ENCODE results near the gene IFNL2. TPM values are rescaled to one million over a fixed set of nuclear protein-coding genes. Genes with fewer than 3 reads are reported as not detected.
"Not testable (repeated sequence)": the region's sequence is repeated elsewhere in the genome, so short reads cannot be mapped to it uniquely, and the experiment has no call there.

The IFNL2 gene
- total RNA-seq, 1 donor from 2014 or later = not detected

DNA sequence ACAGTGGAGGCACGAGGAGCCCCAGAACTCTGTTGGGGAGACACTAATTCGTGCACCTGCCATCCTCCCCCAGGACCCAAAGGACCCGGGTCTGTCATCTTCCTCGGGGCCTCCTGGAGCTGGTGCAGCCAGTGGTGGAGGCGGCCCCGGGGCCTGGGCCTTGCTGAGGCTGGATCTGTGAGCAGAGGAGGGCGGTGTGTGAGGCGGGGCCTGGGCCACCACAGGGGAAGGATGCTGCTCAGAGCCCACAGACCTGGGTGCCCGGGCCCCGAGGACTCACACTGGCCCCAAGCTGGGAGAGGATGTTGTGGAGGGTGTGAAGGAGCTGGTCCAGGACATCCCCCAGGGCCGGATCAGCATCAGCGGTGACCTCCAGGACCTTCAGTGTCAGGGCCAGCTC is 31.7 kb upstream of the IFNL2 start:
- ChIA-PET POLR2A (no interaction called here), CTCF (no interaction called here)
- TF ChIP-seq, protein P1, sequence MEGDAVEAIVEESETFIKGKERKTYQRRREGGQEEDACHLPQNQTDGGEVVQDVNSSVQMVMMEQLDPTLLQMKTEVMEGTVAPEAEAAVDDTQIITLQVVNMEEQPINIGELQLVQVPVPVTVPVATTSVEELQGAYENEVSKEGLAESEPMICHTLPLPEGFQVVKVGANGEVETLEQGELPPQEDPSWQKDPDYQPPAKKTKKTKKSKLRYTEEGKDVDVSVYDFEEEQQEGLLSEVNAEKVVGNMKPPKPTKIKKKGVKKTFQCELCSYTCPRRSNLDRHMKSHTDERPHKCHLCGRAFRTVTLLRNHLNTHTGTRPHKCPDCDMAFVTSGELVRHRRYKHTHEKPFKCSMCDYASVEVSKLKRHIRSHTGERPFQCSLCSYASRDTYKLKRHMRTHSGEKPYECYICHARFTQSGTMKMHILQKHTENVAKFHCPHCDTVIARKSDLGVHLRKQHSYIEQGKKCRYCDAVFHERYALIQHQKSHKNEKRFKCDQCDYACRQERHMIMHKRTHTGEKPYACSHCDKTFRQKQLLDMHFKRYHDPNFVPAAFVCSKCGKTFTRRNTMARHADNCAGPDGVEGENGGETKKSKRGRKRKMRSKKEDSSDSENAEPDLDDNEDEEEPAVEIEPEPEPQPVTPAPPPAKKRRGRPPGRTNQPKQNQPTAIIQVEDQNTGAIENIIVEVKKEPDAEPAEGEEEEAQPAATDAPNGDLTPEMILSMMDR (IDR thresholded peaks at IDR 0.05) = no peak
- intact Hi-C loops (cut with micrococcal nuclease) = no loop called here
- Mint-ChIP-seq H3K27ac (no peak overlapping the region), H3K4me3 (no peak overlapping the region), H3K9me3 (no peaks in the 10 kb centered on the region), H3K27me3 (peaks cover 4% of the 10 kb centered on the region), H3K36me3 (ENCODE audit: low read depth) (no peaks in the 10 kb centered on the region), H3K4me1 (peaks cover 11% of the 10 kb centered on the region)
- no peak for ATAC-seq (ENCODE audit: low read depth)
- no peak for DNase-seq

DNA sequence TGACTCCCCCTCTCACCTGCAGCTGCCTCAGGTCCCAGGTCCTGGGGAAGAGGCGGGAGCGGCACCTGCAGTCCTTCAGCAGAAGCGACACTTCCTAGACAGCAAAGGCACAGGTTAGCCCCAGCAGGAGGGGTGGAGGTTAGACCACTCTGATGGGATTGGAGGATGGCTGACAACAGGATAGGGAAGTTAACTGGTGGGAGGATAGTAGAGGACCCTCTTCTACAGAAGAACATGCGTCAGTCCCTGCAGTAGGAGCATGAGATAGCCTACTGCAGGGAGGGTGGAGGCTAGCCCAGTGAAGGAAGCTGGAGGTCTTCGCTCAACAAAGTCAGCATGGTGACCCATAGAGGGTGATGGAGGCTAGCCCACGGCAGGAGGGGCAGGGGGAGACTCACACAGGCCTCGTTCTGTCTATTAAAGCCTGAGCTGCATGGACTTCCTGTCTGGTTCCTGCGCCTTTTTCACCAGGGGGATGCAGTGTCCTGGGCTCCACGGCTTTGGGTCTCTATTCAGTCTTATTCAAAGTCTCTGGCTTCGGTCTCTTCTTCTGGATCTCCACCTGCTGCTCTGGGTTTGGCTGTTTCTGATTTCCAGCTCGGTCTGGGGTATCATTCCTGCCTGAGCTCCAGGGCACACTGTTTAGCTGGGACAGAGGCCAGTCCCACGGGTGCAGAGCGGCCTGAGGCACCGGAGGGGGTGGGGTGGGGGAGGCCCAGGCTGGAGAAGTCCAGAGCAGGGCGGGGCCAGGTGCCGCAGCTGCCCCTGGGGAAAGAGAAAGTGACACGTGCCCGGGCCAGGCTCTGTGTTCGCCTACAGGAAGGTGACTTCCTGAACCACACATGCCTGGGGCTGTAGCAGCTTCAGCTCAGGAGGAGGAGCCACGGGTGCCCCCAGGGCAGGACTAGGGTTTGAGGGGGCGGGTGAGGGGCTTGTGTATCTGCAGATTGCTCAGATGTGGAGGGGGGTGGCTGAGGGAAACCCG is 30.7 kb upstream of the IFNL2 start:
- POLR2A ChIA-PET = interaction anchor here (0.5 kb wide), 1 partner anchor 1852 kb away, joined by 3 read pairs; no protein-coding TSS in a partner anchor

DNA sequence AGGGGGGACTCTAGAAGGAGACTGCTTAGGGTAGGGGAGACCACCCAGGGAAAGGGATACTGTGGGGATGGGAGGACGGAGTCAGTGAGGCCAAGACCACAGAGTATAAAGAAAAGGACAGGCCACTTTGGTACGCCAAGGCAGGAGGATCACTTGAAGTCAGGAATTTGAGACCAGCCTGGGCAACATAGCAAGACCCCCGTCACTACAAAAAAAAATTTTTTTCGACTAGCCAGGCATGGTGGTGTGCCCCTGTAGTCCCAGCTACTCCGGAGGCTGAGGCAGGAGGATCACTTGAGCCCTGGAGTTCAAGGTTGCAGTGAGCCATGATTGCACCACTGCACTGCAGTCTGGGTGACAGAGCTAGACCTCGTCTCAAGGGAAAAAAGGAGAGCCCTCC is 30.0 kb upstream of the IFNL2 start:
- Mint-ChIP-seq H3K36me3 (ENCODE audit: low read depth) (no peaks in the 10 kb centered on the region), H3K4me1 (peaks cover 11% of the 10 kb centered on the region), H3K9me3 (no peaks in the 10 kb centered on the region), H3K27me3 (peaks cover 4% of the 10 kb centered on the region), H3K4me3 (peak overlapping the region; percentile 70), H3K27ac (no peak overlapping the region)
- DNase-seq (no peak), ATAC-seq (ENCODE audit: low read depth) (no peak)
- ChIA-PET CTCF (no interaction called here), POLR2A (no interaction called here)
- TF ChIP-seq, protein P1 (IDR thresholded peaks at IDR 0.05) = no peak
- intact Hi-C loops (cut with micrococcal nuclease) = no loop called here

More for the DNA sequence above, 30.7 kb upstream of the IFNL2 start:
- TF ChIP-seq, protein P1 (IDR thresholded peaks at IDR 0.05) = no peak
- Mint-ChIP-seq H3K27ac (no peak overlapping the region), H3K36me3 (ENCODE audit: low read depth) (no peaks in the 10 kb centered on the region), H3K27me3 (peaks cover 4% of the 10 kb centered on the region), H3K4me1 (peaks cover 11% of the 10 kb centered on the region), H3K9me3 (no peaks in the 10 kb centered on the region), H3K4me3 (peak overlapping the region; percentile 70)
- CTCF ChIA-PET = no interaction called here
- intact Hi-C loops (cut with micrococcal nuclease) = no loop called here
- DNase-seq (peak; percentile 26), ATAC-seq (ENCODE audit: low read depth) (peak; percentile 93)

DNA sequence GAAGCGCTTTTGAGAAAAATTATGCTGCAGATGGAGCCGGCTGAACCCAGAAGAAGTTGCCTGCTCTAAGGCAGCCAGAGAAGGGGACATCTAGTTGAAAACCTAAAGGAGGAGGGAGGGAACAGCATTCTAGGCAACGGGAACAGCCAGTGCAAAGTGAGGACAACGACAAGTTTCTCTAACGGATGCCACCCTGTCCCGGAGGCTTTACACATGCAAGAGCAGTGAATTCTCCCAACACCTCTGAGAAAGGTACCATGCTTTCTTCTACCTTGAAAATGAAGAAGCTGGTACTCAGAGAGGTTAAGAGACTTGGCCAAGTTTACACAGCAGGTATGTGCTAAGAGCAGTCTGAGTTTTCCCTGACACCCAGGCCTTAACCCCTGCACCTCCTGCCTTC is 29.3 kb upstream of the IFNL2 start:
- H3K4me1 Mint-ChIP-seq = peaks cover 11% of the 10 kb centered on the region
- intact Hi-C loops (cut with micrococcal nuclease) = no loop called here
- CTCF ChIA-PET = no interaction called here
- DNase-seq (no peak), ATAC-seq (ENCODE audit: low read depth) (no peak)
- no peak overlapping the region for H3K27ac Mint-ChIP-seq
- H3K27me3 Mint-ChIP-seq = peaks cover 5% of the 10 kb centered on the region
- no peak overlapping the region for H3K4me3 Mint-ChIP-seq
- TF ChIP-seq, protein P1 (IDR thresholded peaks at IDR 0.05) = no peak
- no peaks in the 10 kb centered on the region for H3K9me3 Mint-ChIP-seq
- POLR2A ChIA-PET = no interaction called here
- H3K36me3 Mint-ChIP-seq (ENCODE audit: low read depth) = no peaks in the 10 kb centered on the region

DNA sequence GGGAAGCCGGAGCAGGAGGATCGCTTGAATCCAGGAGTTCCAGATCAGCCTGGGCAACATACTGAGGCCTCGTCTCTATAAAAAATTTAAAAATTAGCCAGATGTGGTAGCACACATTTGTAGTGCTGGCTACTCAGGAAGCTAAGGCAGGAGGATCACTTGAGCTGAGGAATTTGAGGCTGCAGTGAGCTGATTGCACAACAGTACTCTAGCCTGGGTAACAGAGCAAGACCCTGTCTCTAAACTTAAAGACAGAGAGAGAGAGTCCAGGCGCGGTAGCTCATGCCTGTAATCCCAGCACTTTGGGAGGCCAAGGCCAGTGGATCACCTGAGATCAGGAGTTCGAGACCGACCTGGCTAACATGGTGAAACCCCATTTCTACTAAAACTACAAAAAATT is 27.8 kb upstream of the IFNL2 start:
- ATAC-seq (ENCODE audit: low read depth) = no peak
- no peak for DNase-seq
- Mint-ChIP-seq H3K27me3 (peaks cover 7% of the 10 kb centered on the region), H3K4me3 (no peak overlapping the region), H3K9me3 (no peaks in the 10 kb centered on the region), H3K4me1 (peaks cover 11% of the 10 kb centered on the region), H3K27ac (no peak overlapping the region), H3K36me3 (ENCODE audit: low read depth) (no peaks in the 10 kb centered on the region)
- ChIA-PET CTCF (no interaction called here), POLR2A (no interaction called here)
- TF ChIP-seq, protein P1 (IDR thresholded peaks at IDR 0.05) = no peak
- intact Hi-C loops (cut with micrococcal nuclease) = no loop called here

DNA sequence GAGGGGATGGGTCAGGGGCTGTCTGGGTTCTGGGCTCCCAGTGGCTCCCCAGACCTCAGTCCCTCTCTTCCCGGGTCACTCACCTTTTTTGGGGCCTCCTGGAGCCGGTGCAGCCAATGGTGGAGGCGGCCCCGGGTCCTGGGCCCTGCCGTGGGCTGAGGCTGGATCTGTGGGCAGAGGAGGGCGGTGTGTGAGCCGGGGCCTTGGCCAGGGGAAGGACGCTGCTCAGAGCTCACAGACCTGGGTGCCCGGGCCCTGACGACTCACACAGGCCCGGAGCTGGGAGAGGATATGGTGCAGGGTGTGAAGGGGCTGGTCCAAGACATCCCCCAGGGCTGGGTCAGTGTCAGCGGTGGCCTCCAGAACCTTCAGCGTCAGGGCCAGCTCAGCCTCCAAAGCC is 24.5 kb upstream of the IFNL2 start:
- DNase-seq; POLR2A ChIA-PET; H3K27me3 Mint-ChIP-seq; H3K36me3 Mint-ChIP-seq (ENCODE audit: low read depth); H3K4me1 Mint-ChIP-seq; H3K9me3 Mint-ChIP-seq; intact Hi-C loops (cut with micrococcal nuclease); H3K27ac Mint-ChIP-seq; CTCF ChIA-PET; ATAC-seq (ENCODE audit: low read depth); H3K4me3 Mint-ChIP-seq: not testable (repeated sequence)

DNA sequence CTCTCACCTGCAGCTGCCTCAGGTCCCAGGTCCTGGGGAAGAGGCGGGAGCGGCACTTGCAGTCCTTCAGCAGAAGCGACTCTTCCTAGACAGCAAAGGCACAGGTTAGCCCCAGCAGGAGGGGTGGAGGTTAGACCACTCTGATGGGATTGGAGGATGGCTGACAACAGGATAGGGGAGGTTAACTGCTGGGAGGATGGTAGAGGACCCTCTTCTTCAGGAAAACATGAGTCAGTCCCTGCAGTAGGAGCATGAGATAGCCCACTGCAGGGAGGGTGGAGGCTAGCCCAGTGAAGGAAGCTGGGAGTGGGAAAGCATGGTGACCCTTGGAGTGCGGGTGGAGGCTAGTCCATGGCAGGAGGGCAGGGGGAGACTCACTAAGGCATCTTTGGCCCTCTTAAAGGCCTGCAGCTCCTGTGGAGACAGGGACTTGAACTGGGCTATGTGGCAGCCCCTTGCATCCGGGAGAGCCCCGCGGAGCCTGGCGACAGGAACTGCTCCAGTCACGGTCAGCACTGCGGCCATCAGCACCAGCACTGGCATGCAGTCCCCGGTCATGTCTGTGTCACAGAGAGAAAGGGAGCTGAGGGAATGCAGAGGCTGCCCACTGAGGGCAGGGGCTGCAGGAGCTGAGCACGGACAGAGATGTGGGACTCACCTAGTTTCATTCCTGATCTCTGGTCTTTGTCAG is 23.6 kb upstream of the IFNL2 start, which contains the start of gene IFNL3:
TSS of gene IFNL3 (minus strand) at position 597 of the 691 bp plus-strand sequence. CDS start at position 558, 39 bp downstream.
- CTCF ChIA-PET; POLR2A ChIA-PET; H3K36me3 Mint-ChIP-seq (ENCODE audit: low read depth); H3K27me3 Mint-ChIP-seq; H3K4me3 Mint-ChIP-seq; ATAC-seq (ENCODE audit: low read depth); H3K4me1 Mint-ChIP-seq; H3K27ac Mint-ChIP-seq; DNase-seq; intact Hi-C loops (cut with micrococcal nuclease); H3K9me3 Mint-ChIP-seq: not testable (repeated sequence)
